ENCODE data around the gene ST8SIA5. TPM values are rescaled to one million over a fixed set of nuclear protein-coding genes. Genes with fewer than 3 reads are reported as not detected.

Gene ST8SIA5
- total and polyA plus RNA-seq, 2 donors (not counting 1 experiment from before 2014, with no cell fraction given), result under 0.01 to 0.01 TPM

- TF ChIP-seq EZH2 (IDR thresholded peaks at IDR 0.05; ENCODE audit: low read length, missing control alignments) (no peak), CTCF (conservative IDR thresholded peaks at IDR 0.05 in 1 of 2, IDR thresholded peaks at IDR 0.05 in 1 of 2; ENCODE audit: low read depth in 1 of 2, low read length in 2 of 2) (no peak)
- H3K79me2 ChIP-seq (ENCODE audit: control insufficient read depth, insufficient read depth, low read length), result no peaks in the 10 kb centered on the region
- H3K4me2 ChIP-seq (ENCODE audit: extremely low read depth, insufficient read depth, low read length), result no peak overlapping the region
- no peak overlapping the region for H3K9ac ChIP-seq (ENCODE audit: insufficient read depth, low read length)
- H3K4me3 ChIP-seq (replicated peaks in 1 of 4; ENCODE audit: control extremely low read depth in 1 of 4, insufficient read depth in 1 of 4, low read depth in 3 of 4, low read length in 4 of 4), result no peak overlapping the region
- no peaks in the 10 kb centered on the region for H3K36me3 ChIP-seq (ENCODE audit: control insufficient read depth, insufficient read depth, low read length)
- H3K4me1 ChIP-seq (ENCODE audit: control insufficient read depth, extremely low read depth, insufficient read depth, low read length), result no peaks in the 10 kb centered on the region
- H3K27ac ChIP-seq (ENCODE audit: insufficient read depth, low read length), result no peak overlapping the region
- DNase-seq (ENCODE audit: low read depth in 2 of 2), result no peak
- H3K9me3 ChIP-seq (ENCODE audit: control insufficient read depth, insufficient read depth, low read depth, low read length), result no peaks in the 10 kb centered on the region
- H2AFZ ChIP-seq (ENCODE audit: low read length), result no peak overlapping the region
- H3K27me3 ChIP-seq (ENCODE audit: control insufficient read depth, insufficient read depth, low read length), result no peaks in the 10 kb centered on the region
- no peaks in the 10 kb centered on the region for H4K20me1 ChIP-seq (ENCODE audit: control insufficient read depth, extremely low read depth, insufficient read depth, low read length)
Measured at GRCh38 chr18:46740046-46740445, 16.8 kb downstream of the ST8SIA5 start.

GRCh38 chr18:46738491-46738890 lies 18.4 kb downstream of the ST8SIA5 start:
- Histone ChIP-seq H3K27ac (ENCODE audit: insufficient read depth, low read length) (no peak overlapping the region), H3K4me3 (replicated peaks in 1 of 4; ENCODE audit: control extremely low read depth in 1 of 4, insufficient read depth in 1 of 4, low read depth in 3 of 4, low read length in 4 of 4) (no peak overlapping the region), H3K4me2 (ENCODE audit: extremely low read depth, insufficient read depth, low read length) (no peak overlapping the region), H3K4me1 (ENCODE audit: control insufficient read depth, extremely low read depth, insufficient read depth, low read length) (no peaks in the 10 kb centered on the region), H4K20me1 (ENCODE audit: control insufficient read depth, extremely low read depth, insufficient read depth, low read length) (no peaks in the 10 kb centered on the region), H3K9me3 (ENCODE audit: control insufficient read depth, insufficient read depth, low read depth, low read length) (no peaks in the 10 kb centered on the region), H3K36me3 (ENCODE audit: control insufficient read depth, insufficient read depth, low read length) (no peaks in the 10 kb centered on the region), H3K9ac (ENCODE audit: insufficient read depth, low read length) (no peak overlapping the region), H3K27me3 (ENCODE audit: control insufficient read depth, insufficient read depth, low read length) (no peaks in the 10 kb centered on the region), H3K79me2 (ENCODE audit: control insufficient read depth, insufficient read depth, low read length) (no peaks in the 10 kb centered on the region), H2AFZ (ENCODE audit: low read length) (no peak overlapping the region)
- TF ChIP-seq EZH2 (IDR thresholded peaks at IDR 0.05; ENCODE audit: low read length, missing control alignments) (no peak), CTCF (conservative IDR thresholded peaks at IDR 0.05 in 1 of 2, IDR thresholded peaks at IDR 0.05 in 1 of 2; ENCODE audit: low read depth in 1 of 2, low read length in 2 of 2) (no peak)
- no peak for DNase-seq (ENCODE audit: low read depth in 2 of 2)

- H3K4me3 ChIP-seq (replicated peaks in 1 of 4; ENCODE audit: control extremely low read depth in 1 of 4, insufficient read depth in 1 of 4, low read depth in 3 of 4, low read length in 4 of 4), result no peak overlapping the region
- H3K79me2 ChIP-seq (ENCODE audit: control insufficient read depth, insufficient read depth, low read length), result no peaks in the 10 kb centered on the region
- H4K20me1 ChIP-seq (ENCODE audit: control insufficient read depth, extremely low read depth, insufficient read depth, low read length), result no peaks in the 10 kb centered on the region
- no peaks in the 10 kb centered on the region for H3K4me1 ChIP-seq (ENCODE audit: control insufficient read depth, extremely low read depth, insufficient read depth, low read length)
- no peaks in the 10 kb centered on the region for H3K36me3 ChIP-seq (ENCODE audit: control insufficient read depth, insufficient read depth, low read length)
- H3K4me2 ChIP-seq (ENCODE audit: extremely low read depth, insufficient read depth, low read length), result no peak overlapping the region
- no peak overlapping the region for H3K27ac ChIP-seq (ENCODE audit: insufficient read depth, low read length)
- H2AFZ ChIP-seq (ENCODE audit: low read length), result no peak overlapping the region
- no peak for TF ChIP-seq CTCF (conservative IDR thresholded peaks at IDR 0.05 in 1 of 2, IDR thresholded peaks at IDR 0.05 in 1 of 2; ENCODE audit: low read depth in 1 of 2, low read length in 2 of 2)
- TF ChIP-seq EZH2 (IDR thresholded peaks at IDR 0.05; ENCODE audit: low read length, missing control alignments), result no peak
- no peaks in the 10 kb centered on the region for H3K27me3 ChIP-seq (ENCODE audit: control insufficient read depth, insufficient read depth, low read length)
- no peak for DNase-seq (ENCODE audit: low read depth in 2 of 2)
- no peaks in the 10 kb centered on the region for H3K9me3 ChIP-seq (ENCODE audit: control insufficient read depth, insufficient read depth, low read depth, low read length)
- no peak overlapping the region for H3K9ac ChIP-seq (ENCODE audit: insufficient read depth, low read length)
Measured at GRCh38 chr18:46736736-46737135, 20.1 kb downstream of the ST8SIA5 start.

Measured in fibroblast of lung (primary cell).